ENCODE data around the gene TXNDC5. TPM values are rescaled to one million over a fixed set of nuclear protein-coding genes. Genes with fewer than 3 reads are reported as not detected.

TXNDC5 gene
- total RNA-seq, 3 donors from 2014 or later = 59.1 to 122 (median 59.3) TPM

DNA sequence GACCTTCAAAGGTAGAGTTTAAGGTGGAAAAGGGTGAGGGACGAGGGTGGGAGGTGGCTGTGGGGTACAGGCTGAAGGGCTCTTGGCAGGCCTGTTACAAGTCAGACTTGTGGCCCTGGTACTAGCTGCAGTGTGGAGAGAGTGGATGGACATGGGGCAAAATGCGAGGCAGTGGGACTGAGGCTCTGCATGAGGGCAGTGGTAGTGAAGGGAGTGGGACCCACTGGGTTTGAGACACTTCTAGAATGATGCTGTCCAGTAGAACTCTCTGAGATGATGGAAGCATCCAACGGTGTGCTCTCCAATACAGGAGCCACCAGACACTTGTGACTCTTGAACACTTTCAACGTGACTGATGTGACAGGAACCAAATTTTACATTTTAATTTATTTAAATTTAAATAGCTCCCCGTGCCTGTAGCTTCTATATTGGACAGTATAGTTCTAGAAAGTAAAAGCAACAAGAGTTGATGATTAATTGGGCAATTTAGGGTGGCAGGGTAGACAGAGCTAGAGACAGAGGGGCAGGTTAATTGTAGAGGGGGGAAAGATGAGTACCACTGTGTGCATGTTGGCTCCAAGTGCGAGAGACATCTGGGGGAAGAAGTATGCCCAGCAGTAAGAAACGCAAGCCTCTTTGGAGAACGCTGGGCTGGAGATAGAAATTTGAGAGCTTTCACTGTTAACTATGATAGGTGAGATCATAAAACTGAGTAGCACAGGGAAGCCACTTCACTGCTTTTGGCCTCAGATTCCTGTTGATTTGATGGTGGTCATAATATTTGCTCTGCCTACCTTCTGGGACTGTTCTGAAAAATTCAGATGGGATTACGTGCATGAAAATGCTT lies 77.5 kb downstream of the TXNDC5 start:
- TF ChIP-seq CTCF (IDR thresholded peaks at IDR 0.05) = no peak
- DNase-seq (no peak), ATAC-seq (no peak)
- Histone ChIP-seq H3K9me3 (no peaks in the 10 kb centered on the region), H3K4me3 (no peak overlapping the region), H3K36me3 (ENCODE audit: low read depth) (no peaks in the 10 kb centered on the region), H3K4me1 (ENCODE audit: low read depth) (peaks cover 2% of the 10 kb centered on the region)
- intact Hi-C loops (cut with DNase I, micrococcal nuclease) = no loop called here

Other genes starting within 250 kb of the TXNDC5 start
- gene BMP6, start 184.7 kb downstream of the TXNDC5 start, total RNA-seq = 1 to 10 TPM in 1 of 3 donors, under 1 TPM in 2; 0.55 to 1.9 (median 0.98) TPM
- 10 to 100 TPM; 11.8 to 13.8 (median 12.2) TPM for gene BLOC1S5, start 153.6 kb upstream of the TXNDC5 start, total RNA-seq
- gene EEF1E1, start 191.8 kb upstream of the TXNDC5 start, total RNA-seq = 10 to 100 TPM in 1 of 3 donors, 1 to 10 TPM in 2; 7.8 to 16.4 (median 8.6) TPM

All from mucosa of descending colon (tissue), 3 donors.